ENCODE results near the gene CGNL1.

The CGNL1 gene

DNA sequence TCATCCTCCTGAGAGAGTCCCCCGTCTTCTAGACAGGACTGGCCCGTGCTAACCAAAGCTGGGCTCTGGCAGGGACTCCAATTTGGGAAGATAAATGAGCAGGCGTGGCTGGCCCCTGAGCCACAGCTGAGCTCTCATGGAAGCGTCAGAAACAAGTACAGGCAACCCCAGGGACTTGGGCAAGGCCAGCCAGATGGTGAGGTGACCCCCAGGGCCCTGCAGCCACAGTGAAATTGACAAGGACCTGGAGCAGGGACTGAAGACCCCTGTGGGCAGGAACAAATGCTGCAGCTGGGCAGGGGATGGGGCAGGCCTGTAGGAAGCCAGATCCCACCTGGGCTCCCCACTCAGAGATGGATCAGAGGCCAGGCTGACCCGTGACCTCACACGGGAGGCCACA, 32.8 kb upstream of the CGNL1 start:
- no peak for TF ChIP-seq EP300 (IDR thresholded peaks at IDR 0.05; ENCODE audit: borderline replicate concordance)
- TF ChIP-seq REST (IDR thresholded peaks at IDR 0.05; ENCODE audit: low read depth): no peak
- TF ChIP-seq TEAD4 (IDR thresholded peaks at IDR 0.05): no peak
- TF ChIP-seq, protein P1, sequence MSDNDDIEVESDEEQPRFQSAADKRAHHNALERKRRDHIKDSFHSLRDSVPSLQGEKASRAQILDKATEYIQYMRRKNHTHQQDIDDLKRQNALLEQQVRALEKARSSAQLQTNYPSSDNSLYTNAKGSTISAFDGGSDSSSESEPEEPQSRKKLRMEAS (IDR thresholded peaks at IDR 0.05): no peak
- no peak for TF ChIP-seq NFIC (IDR thresholded peaks at IDR 0.05)
- no peak for TF ChIP-seq TCF12 (IDR thresholded peaks at IDR 0.05; ENCODE audit: low read depth)
- no peak for TF ChIP-seq YY1 (IDR thresholded peaks at IDR 0.05; ENCODE audit: low read depth)
- no peak for TF ChIP-seq RAD21 (IDR thresholded peaks at IDR 0.05; ENCODE audit: low read depth)
- no peak for TF ChIP-seq CEBPB (IDR thresholded peaks at IDR 0.05)
- no peak for TF ChIP-seq ZBTB7A (IDR thresholded peaks at IDR 0.05; ENCODE audit: low read depth)
- TF ChIP-seq FOXM1 (IDR thresholded peaks at IDR 0.05; ENCODE audit: borderline replicate concordance, low read depth): no peak
- TF ChIP-seq CREB1 (IDR thresholded peaks at IDR 0.05; ENCODE audit: low read depth): no peak
- no peak for TF ChIP-seq USF1 (IDR thresholded peaks at IDR 0.05)
- no peak for TF ChIP-seq TAF1 (IDR thresholded peaks at IDR 0.05; ENCODE audit: low read depth)
- TF ChIP-seq EGR1 (IDR thresholded peaks at IDR 0.05): no peak

GRCh38 chr15:57344282-57344681, 32.0 kb upstream of the CGNL1 start:
- TF ChIP-seq USF1 (IDR thresholded peaks at IDR 0.05) (no peak), YY1 (IDR thresholded peaks at IDR 0.05; ENCODE audit: low read depth) (no peak), TCF12 (IDR thresholded peaks at IDR 0.05; ENCODE audit: low read depth) (no peak), REST (IDR thresholded peaks at IDR 0.05; ENCODE audit: low read depth) (no peak), CEBPB (IDR thresholded peaks at IDR 0.05) (no peak), TEAD4 (IDR thresholded peaks at IDR 0.05) (no peak), EP300 (IDR thresholded peaks at IDR 0.05; ENCODE audit: borderline replicate concordance) (no peak), FOXM1 (IDR thresholded peaks at IDR 0.05; ENCODE audit: borderline replicate concordance, low read depth) (no peak), ZBTB7A (IDR thresholded peaks at IDR 0.05; ENCODE audit: low read depth) (no peak), TAF1 (IDR thresholded peaks at IDR 0.05; ENCODE audit: low read depth) (no peak), NFIC (IDR thresholded peaks at IDR 0.05) (no peak)
- TF ChIP-seq, protein P1 (IDR thresholded peaks at IDR 0.05): no peak

- peak; percentile 63 for TF ChIP-seq RAD21 (IDR thresholded peaks at IDR 0.05; ENCODE audit: low read depth)
- TF ChIP-seq EP300 (IDR thresholded peaks at IDR 0.05; ENCODE audit: borderline replicate concordance): no peak
- no peak for TF ChIP-seq TCF12 (IDR thresholded peaks at IDR 0.05; ENCODE audit: low read depth)
- TF ChIP-seq CREB1 (IDR thresholded peaks at IDR 0.05; ENCODE audit: low read depth): no peak
These were observed 30.7 kb upstream of the CGNL1 start for GRCh38 chr15:57345584-57345983.

DNA sequence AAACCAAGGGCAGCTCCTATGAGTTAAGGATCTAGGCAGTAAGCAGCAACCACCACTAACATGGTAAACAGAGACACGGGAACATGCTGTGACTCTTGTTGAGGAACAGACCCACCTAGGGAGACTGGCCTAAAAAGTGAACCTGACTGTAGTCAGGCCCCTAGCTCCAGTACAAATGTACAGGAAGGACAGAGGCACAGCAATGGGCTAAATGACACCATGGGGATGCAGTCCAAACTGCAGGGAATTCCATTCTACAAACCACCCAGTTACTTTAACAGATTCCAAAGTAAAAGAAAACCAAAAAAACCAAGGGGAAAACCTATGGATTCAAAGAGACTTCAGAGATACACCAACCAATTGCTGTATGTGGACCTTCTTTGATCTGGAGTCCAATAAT, 28.2 kb upstream of the CGNL1 start:
- TF ChIP-seq TEAD4 (IDR thresholded peaks at IDR 0.05) (no peak), REST (IDR thresholded peaks at IDR 0.05; ENCODE audit: low read depth) (no peak), NFIC (IDR thresholded peaks at IDR 0.05) (no peak), RAD21 (IDR thresholded peaks at IDR 0.05; ENCODE audit: low read depth) (no peak), EGR1 (IDR thresholded peaks at IDR 0.05) (no peak), CEBPB (IDR thresholded peaks at IDR 0.05) (no peak), YY1 (IDR thresholded peaks at IDR 0.05; ENCODE audit: low read depth) (no peak)
